Stimulated activated CD4-positive, alpha-beta T cell treated with anti-CD3 and anti-CD28 coated beads, TNF-alpha, amount 100 ng/mL, for 48 hours (primary cell): ENCODE results near the gene OR4A5.
"Not testable (repeated sequence)": the region's sequence is repeated elsewhere in the genome, so short reads cannot be mapped to it uniquely, and the experiment has no call there.

Source experiments
- DNase-seq, 3 donors: peaks; one replicate each; pipeline ENCODE4 v3.0.0-alpha.2; 2020; ENCODE audit warnings: low read depth in 3 of 3

OR4A5 gene

GRCh38 chr11:54706532-54706931 lies at the start of gene OR4A5:
Gene OR4A5, plus strand, starts transcription at chr11:54706832. Its CDS starts 53 bp downstream, at chr11:54706885.
- not testable (repeated sequence) for DNase-seq

- DNase-seq: not testable (repeated sequence)
Measured at GRCh38 chr11:54720094-54720493, 13.5 kb downstream of the OR4A5 start.
